ENCODE measurements around the gene DFFA. TPM values are rescaled to one million over a fixed set of nuclear protein-coding genes. Genes with fewer than 3 reads are reported as not detected.

The DFFA gene
- total RNA-seq = 19.4 TPM

DNA sequence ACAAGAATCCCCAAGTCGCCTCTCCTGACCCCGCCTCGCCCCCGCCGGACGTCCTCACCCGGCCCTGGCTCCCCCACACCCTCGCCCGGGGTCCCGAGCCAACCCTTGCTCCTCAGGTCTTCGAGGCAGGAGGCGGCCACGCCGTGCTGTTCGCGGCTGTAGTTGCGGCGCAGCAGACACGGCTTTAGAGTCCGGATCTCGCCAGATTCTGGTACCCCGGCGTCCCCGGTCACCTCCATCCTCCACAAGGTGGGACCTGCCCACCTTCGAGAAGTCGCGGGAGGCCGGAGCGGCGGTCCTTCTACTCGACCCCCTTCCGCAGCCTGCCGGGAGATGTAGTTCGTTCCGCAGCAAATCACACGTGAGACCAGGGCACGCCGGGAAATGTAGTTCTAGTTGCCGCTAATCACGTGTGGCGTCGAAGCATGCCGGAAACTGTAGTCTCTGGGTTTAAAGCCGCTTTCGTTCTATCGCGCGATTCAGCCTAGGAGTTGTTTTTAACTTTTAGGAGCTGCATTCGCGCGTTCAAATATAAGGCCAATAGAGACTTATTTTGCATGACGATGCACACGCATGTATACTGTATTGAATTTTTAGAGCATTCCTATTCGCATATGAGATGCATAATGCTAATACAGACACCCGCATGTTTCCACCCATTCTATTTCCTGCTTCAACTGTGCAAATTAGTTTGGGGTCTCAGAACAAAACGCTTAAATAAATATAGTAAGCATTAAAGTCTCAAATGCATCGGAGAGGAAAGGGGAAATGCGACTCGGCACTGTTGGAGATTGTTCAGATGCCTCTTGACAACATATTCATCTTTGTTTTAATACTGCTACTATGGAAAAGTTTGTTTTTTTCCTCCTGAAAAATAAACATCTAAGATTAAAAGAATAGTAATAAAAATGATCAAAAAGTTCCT is at the start of gene DFFA:
TSS of gene DFFA (minus strand) at position 310 of the 925 bp plus-strand sequence. CDS start at position 239, 71 bp downstream.
- ATAC-seq (peak; percentile 77), DNase-seq (ENCODE audit: low spot score) (peak; percentile 95)

DNA sequence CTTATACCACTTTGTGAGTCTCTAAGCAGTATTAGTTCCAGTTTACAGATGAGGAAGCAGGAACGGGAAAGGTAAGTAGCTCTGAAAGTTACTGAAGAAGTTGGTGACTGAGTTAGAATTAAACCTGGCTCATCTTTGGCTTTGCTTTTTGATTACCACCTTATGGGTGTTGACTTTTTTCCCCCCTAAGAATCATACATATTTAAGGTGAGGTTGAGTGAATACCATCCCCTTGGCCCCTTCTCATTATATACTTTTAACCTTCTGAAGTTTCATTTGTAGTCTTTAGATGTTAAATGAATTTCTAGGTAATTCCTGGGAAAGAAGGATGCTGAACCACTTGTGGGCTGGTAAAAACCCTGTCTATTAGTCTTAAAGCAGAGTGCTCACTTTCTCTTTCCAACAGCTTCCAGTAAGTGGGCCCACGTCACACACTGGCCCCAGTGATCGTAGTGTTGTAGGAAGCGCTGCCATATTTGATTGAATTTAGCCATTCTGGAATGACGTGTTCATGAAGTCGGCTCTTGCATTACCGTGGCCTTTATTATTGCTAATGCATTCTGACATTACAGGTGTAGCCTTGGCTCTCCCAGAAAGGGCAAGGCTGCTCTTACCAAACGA is 49.3 kb upstream of the DFFA start:
- no peak for DNase-seq (ENCODE audit: low spot score)
- ATAC-seq = no peak

- ATAC-seq = no peak
- DNase-seq (ENCODE audit: low spot score) = no peak
These were observed 48.6 kb upstream of the DFFA start for GRCh38 chr1:10520952-10521351.

DNA sequence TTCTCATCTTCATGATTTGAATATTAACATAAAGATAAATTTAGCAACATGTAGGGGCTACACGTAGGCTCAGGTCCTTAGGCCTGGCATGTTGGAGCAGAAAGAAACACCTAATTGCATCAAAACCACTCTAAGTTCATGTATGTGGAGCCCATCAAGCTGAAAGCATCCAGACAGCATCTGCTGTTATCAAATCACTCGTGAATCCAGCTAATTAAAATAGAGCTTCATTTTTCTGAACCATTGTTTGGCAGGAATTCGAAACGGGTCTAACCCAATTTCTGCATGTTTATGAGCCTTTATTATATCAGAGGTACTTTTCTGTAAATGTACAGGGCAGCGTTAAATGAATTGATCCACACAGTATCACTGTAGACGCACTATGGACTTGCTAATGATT is 48.2 kb upstream of the DFFA start:
- no peak for ATAC-seq
- no peak for DNase-seq (ENCODE audit: low spot score)

DNA sequence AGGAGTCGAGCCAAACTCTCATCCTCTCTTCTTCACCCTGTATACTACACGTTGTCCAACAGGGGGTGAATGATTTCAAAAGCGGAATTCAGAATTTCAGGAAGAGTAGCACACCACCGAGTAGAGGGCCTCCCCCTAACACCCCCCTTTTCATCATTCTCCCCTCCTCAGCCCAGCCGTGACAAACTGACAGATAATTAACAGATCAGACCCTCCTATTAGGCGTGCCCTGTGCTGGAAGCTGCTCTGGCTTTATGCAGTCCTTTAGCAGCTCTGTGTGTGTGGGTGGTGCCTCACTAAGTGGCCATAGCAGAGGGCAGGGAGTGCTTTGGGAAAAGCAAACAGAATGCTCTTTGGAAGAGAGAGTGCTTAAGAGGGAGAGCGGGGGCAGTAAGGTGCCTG is 46.7 kb upstream of the DFFA start:
- DNase-seq (ENCODE audit: low spot score) (peak; percentile 53), ATAC-seq (peak; percentile 89)

DNA sequence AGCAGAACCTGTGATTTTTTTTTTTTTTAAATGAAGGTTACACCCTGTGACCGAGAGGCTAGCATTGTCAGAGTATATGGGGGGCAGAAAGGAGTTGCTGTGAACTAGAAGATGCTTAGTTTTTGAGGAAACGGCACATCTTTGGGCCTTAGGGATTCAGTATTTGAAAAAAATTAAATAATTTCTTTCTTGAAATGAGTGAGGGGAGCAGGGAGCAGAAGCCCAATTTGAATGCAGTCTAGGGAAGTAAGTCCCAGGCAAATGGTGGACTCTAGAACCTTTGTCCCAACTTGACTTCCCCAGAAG is 45.3 kb upstream of the DFFA start:
- no peak for DNase-seq (ENCODE audit: low spot score)
- ATAC-seq = no peak

- no peak for DNase-seq (ENCODE audit: low spot score)
These were observed 44.8 kb upstream of the DFFA start for GRCh38 chr1:10516925-10517676.

DNA sequence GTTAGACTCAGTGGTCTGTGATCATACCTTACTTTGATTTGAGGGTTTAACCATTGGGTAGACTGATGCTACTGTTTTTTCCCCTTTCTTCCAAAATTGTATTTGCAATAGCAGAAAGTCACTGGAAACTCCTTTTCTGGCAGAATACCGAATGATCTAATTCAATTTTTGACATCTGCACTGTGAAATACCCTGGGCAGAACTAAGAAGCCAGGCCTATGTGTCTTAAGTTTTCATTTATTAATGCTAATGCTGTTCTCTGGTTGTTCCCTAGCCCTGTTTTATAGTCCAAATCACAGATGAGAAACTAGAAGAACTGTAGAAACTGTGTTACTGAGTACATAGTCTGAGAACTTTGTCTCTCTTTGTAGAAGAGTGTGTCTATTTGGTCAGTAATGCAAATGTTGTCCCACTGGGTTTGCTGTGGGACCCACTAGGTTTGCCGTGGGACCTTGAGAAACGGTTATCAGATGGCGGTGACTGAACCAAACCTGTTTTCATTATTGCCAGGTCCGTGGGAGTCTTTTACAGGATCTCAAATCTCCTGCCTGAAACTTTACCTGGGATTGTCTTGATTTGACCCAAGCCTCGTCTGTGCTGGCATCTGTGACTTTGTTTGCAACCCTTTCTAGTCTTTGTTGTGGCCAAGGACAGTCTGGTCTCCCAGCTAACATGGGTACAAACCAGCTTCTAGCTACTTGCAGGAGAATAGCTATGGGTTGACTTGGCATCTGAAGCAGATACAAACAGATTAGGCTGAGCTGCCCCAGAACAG is 43.8 kb upstream of the DFFA start:
- peak; percentile 39 for ATAC-seq

More at GRCh38 chr1:10516925-10517676, 44.8 kb upstream of the DFFA start:
- peak; percentile 22 for ATAC-seq

GRCh38 chr1:10515301-10515975 is 43.1 kb upstream of the DFFA start:
- no peak for DNase-seq (ENCODE audit: low spot score)
- no peak for ATAC-seq

More for the DNA sequence above, 43.8 kb upstream of the DFFA start:
- DNase-seq (ENCODE audit: low spot score) = no peak

DNA sequence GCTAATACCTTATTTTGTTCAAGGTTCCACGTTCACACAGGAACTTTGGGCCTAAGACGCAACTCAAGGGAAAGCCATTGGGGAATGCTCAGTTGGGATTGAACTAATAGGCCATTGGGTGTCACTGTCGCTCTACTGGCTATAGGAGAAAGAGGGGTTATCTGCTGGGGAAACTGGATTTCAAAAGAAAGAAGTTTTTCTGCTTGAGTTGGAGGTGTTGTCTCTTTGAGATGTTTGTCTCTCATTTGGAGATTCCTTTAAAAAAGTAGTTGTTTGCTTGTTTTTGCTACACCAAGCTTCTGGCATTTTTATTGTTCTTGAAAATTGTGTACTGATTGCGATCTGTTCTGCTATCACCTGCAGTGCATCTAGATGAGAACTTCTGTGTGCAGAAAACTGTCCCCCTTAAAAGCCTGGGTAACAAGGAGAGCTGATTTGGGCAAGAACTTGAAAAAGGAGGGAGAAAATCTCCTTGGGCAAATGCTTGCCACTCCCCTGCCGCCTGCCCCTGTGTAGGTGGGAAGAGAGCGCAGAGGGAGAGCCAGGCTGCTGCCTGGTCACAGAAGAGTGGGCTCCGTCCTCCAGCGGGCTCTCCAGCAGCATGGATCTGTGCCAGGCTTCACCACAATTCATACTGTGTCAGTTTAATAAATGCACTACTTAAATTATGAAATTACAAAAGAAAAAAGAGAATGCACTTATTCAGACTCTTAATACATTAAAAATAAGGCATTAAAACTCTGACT is 42.3 kb upstream of the DFFA start:
- DNase-seq (ENCODE audit: low spot score) = no peak

GRCh38 chr1:10513199-10513598 is 40.9 kb upstream of the DFFA start:
- ATAC-seq = no peak
- DNase-seq (ENCODE audit: low spot score) = no peak

More for the DNA sequence above, 42.3 kb upstream of the DFFA start:
- ATAC-seq = peak; percentile 13

DNA sequence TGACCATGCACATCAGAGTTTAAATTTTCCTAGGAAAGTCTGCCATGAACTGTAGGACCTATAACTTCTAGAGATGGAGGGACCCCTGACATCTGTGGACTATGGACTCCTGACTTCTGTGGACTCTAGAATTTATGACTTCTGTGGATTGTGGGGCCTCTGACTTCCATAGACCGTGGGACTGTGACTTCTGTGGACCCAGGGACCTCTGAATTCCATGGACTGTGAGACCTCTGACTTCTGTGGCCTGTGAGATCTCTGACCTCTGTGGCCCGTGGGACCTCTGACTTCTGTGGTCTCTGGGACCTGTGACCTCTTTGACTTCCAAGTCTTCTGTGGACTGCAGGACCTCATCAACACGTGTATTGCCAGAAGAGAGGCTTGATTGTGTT is 39.2 kb upstream of the DFFA start:
- ATAC-seq = no peak
- no peak for DNase-seq (ENCODE audit: low spot score)

- DNase-seq (ENCODE audit: low spot score) (no peak), ATAC-seq (no peak)
These were observed 38.5 kb upstream of the DFFA start for GRCh38 chr1:10510520-10511493.

DNA sequence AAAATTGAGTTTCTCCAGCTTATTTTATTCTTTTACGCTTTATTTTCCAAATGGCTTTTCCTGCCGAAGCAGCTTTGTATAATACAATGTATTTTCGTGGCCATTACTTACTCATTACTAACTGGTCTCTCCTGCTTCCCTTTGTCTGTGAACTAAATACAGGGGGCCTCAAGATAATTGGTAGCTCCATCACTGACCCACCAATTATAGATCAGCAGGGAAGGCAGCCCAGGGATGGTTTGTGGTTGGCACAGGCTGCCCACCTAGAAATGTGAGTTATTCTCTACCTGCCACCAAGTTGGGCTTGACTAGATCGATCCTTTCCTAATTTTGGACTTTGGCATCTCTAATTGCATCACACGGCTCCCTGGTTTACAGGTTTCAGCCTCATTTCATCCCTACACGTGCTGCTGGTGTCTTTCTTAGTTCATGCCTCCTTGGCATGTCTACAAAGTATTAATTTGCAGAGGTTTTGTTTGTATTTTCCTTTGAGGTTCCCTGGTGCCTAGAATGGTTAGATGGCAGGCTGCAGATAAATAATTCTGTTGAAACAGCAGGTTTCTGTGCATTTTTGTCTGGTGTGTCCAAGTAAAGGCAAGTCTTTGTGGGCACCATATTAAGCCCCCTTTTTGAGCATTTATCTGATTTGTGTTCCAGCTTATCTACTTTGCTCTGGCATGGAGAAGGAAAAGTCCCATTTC is 37.6 kb upstream of the DFFA start:
- DNase-seq (ENCODE audit: low spot score) (peak; percentile 74), ATAC-seq (peak; percentile 61)

DNA sequence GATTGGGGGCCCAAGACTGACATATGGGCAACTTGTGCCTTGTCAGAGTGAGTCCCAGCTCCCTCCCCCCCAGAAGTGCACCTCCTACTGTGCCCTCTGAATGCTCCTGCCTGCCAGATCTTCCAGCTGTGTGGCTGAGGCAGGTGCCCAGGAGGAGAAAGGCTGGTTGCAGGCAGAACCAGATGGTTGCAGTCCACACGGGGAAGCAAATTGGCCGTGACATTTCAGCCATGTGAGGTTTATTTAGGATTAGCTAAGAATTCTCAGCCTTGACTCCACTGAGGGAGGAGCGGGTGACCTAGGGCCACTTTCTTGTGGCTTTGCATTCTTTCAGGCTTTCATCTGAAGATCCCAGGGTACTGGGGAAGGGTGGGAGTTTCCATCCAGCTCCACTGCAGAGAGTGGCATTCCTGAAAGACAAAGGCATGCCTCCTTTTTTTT is 36.2 kb upstream of the DFFA start:
- no peak for DNase-seq (ENCODE audit: low spot score)
- no peak for ATAC-seq

DNA sequence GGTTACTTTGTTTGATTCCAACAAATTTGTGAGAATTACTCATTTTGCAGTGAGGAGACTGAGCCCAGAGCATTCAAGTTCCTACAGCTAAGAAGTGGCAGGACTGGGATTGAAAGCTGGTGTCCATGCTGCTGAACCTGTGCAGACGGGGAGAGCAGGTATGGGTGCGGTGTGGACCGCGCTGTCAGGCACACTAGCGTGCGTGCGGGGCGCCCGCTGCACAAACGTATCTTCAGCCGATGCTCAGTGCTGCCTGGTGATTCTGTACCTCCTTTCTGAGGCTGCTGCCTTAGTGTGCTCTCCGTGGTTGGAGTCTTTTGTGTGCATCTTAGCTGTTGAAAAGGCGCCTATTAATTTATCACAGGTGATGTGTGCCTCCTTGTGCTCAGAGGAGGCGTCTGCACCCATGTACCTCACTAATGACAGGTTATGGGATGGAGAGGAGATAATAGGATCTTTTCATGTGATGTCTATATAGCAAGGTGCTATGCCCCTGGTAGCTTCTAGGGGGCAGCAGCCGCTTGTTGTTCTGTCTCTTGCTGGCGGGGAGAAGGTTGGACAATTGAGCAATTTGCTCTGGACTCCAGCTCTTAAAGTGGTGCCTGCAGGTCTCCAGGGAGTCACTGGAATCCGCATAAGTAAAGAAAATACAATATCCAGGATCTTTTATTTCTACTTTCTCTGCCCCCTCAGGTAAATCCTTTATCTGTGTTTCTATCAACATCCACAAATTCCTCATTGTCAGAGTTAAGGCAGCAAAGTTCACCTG is 35.0 kb upstream of the DFFA start:
- ATAC-seq = peak; percentile 79
- peak; percentile 71 for DNase-seq (ENCODE audit: low spot score)

DNA sequence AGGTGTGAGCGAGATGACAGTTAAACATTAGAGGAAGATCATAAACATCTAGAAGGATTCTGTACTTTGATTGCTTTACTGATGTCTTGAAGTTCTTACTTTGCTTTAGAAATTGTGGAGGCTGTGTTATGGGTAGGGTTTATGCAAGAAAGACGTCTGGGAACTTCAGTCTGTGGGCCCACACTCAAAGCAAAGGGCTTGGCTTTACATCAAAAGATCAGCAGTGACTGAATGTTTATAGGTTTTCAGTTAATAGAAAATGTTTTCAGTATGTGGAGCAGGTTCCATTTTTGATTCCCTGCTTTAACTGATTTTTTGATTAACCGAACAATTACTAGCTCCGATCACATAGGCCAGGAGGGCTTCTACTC is 34.3 kb upstream of the DFFA start:
- no peak for ATAC-seq
- DNase-seq (ENCODE audit: low spot score) = no peak
